Upper lobe of left lung (tissue), 4 donors: Measurements from ENCODE around the gene TMEM132D.

Experiments used
- CTCF ChIP-seq, 6 experiments: fragments of 450-650 bp in 4 of 6; fragments of 200-600 bp in 2 of 6; sonication (generic) in 2 of 6; IDR thresholded peaks; one replicate each; pipeline ENCODE4 v1.5.1; 2016 to 2019; ENCODE audit warnings: antibody characterized with exemption in 6 of 6
- POLR2AphosphoS5 ChIP-seq, 2 donors: sonication (generic); formaldehyde crosslinking; IDR thresholded peaks; one replicate each; pipeline ENCODE4 v1.5.1; 2017; ENCODE audit warnings: antibody characterized with exemption in 2 of 2

- TF ChIP-seq CTCF (IDR thresholded peaks at IDR 0.05) (no peak), POLR2AphosphoS5 (IDR thresholded peaks at IDR 0.05) (no peak)
Observed at GRCh38 chr12:129750421-129750820, 153.4 kb downstream of the TMEM132D start.
